Colonic mucosa (tissue), 4 donors: ENCODE data around the gene IL17REL. TPM values are rescaled to one million over a fixed set of nuclear protein-coding genes. Genes with fewer than 3 reads are reported as not detected.
"Not testable (repeated sequence)": the region's sequence is repeated elsewhere in the genome, so short reads cannot be mapped to it uniquely, and the experiment has no call there.

Experiments used
- DNase-seq: peaks from one replicate; pipeline ENCODE4 v3.0.0-alpha.2; 2020
- H3K27ac ChIP-seq: fragments of 200-600 bp; one replicate; pipeline ENCODE4 v1.8.0; 2021
- H3K27me3 ChIP-seq: fragments of 200-600 bp; one replicate; pipeline ENCODE4 v1.8.0; 2021
- H3K36me3 ChIP-seq: fragments of 200-600 bp; one replicate; pipeline ENCODE4 v1.8.0; 2021
- H3K4me1 ChIP-seq: fragments of 200-600 bp; one replicate; pipeline ENCODE4 v1.8.0; 2021; ENCODE audit warnings: mild to moderate bottlenecking
- H3K4me3 ChIP-seq: fragments of 200-600 bp; one replicate; pipeline ENCODE4 v1.8.0; 2021
- H3K9ac ChIP-seq, 2 donors: one replicate each; pipeline ENCODE4 v1.7.0; 2013; ENCODE audit warnings: control low read depth in 2 of 2, low read depth in 2 of 2, low read length in 2 of 2
- H3K9me3 ChIP-seq: fragments of 200-600 bp; one replicate; pipeline ENCODE4 v1.8.0; 2021
- CTCF ChIP-seq: fragments of 200-600 bp; IDR thresholded peaks from one replicate; pipeline ENCODE4 v1.8.0; 2022; ENCODE audit warnings: antibody characterized with exemption, mild to moderate bottlenecking
- intact Hi-C: fragments of 100-400 bp; cut with DNase I; formaldehyde crosslinking; loops from one replicate; pipeline ENCODE4 v1.14.1; 2022
- microRNA-seq: library from miRNA; unstranded; fragments of <30 nt; microRNA quantifications from one replicate; pipeline ENCODE4, GENCODE V29; 2019
- total RNA-seq, 2 donors: library from RNA; stranded (reverse); fragmentation: NEBNext Ultra II Directional in 1 of 2; extraction: Animal tissue kit (Norgen Biotek cat#: 25700) in 1 of 2; gene quantifications; one replicate each; pipeline ENCODE4 v1.2.1, GENCODE V29; 2021
- donor health status: healthy.
- donor health status: DM: no; HTN: no; CAD: no.
- donor health status: DM: no; HTN: no; CAD: no.

Gene IL17REL
- total RNA-seq, 2 donors from 2014 or later: 0.11 to 0.22 TPM

DNA sequence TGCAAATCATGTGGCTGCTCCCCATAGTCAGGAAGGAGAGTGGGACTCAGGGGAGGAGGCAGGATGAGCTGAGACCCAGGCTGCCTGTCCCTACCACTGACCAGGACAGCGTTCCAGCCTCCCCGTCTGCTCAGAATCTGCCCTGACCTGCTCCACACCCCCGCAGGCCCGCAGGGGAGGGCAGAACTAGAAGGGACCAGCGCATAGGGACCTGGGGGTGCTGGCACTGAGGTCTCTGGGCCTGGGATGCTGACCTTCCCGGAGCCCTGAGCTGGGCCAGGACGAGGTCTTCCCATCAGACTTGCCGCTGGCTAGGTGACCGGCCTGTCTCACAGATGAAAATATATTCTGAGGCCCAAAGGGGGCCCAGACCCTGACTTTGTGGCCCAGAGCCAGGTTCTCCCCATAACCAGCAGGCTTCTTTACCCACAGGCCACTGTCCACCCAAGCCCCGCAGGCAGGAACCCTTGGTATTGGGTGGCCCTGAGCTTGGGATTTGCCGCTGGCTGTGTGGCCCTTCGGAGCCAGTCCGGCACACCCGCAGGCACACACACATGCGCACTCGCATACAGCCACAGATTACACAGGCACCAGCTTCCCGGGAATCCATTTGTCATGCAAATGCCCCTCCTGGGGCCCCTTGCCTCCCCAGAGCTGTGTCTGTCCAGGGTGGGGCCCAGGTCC, 65.8 kb downstream of the IL17REL start:
- intact Hi-C loops: no loop called here
- Histone ChIP-seq H3K27ac (peak overlapping the region; percentile 99), H3K4me1 (peaks cover 10% of the 10 kb centered on the region), H3K9me3 (no peaks in the 10 kb centered on the region), H3K9ac (peak overlapping the region; percentile 93 to 95), H3K36me3 (no peaks in the 10 kb centered on the region), H3K27me3 (no peaks in the 10 kb centered on the region), H3K4me3 (no peak overlapping the region)
- peak; percentile 75 for DNase-seq
- no peak for TF ChIP-seq CTCF

GRCh38 chr22:49945042-49945794, 67.3 kb downstream of the IL17REL start:
- H3K9me3 ChIP-seq, H3K9ac ChIP-seq, DNase-seq, intact Hi-C loops, H3K36me3 ChIP-seq, H3K4me1 ChIP-seq, H3K27me3 ChIP-seq, H3K4me3 ChIP-seq: not testable (repeated sequence)
- peak overlapping the region; percentile 99 for H3K27ac ChIP-seq

Small RNA genes within 50 kb of the gene (microRNA-seq; reads per million reads assigned to microRNA genes)
- gene MIR6821: 1.7 reads per million

Other genes starting within 250 kb of the IL17REL start
- 10 to 100 TPM; 32.7 to 37.7 TPM for gene BRD1, start 184.9 kb downstream of the IL17REL start, total RNA-seq
- gene ZBED4, start 158.9 kb downstream of the IL17REL start, total RNA-seq: 10 to 100 TPM; 16.2 to 19.9 TPM
- 10 to 100 TPM; 17.8 to 43.5 TPM for gene ALG12, start 94.3 kb downstream of the IL17REL start, total RNA-seq
- gene CRELD2, start 94.1 kb downstream of the IL17REL start, total RNA-seq: 100 to 1,000 TPM in 1 of 2 donors, 10 to 100 TPM in 1; 43.6 to 133 TPM
- gene PIM3, start 52.0 kb downstream of the IL17REL start, total RNA-seq: 10 to 100 TPM; 65.6 to 74.4 TPM
- not detected for gene TTLL8, start 45.5 kb upstream of the IL17REL start, total RNA-seq
- gene MLC1, start 72.7 kb upstream of the IL17REL start, total RNA-seq: not detected
- gene MOV10L1, start 77.2 kb upstream of the IL17REL start, total RNA-seq: under 1 TPM; 0.27 to 0.50 TPM
- gene PANX2, start 158.0 kb upstream of the IL17REL start, total RNA-seq: not detected
- gene TRABD, start 173.1 kb upstream of the IL17REL start, total RNA-seq: 100 to 1,000 TPM in 1 of 2 donors, 10 to 100 TPM in 1; 43.6 to 116 TPM
- gene SELENOO, start 188.2 kb upstream of the IL17REL start, total RNA-seq: 10 to 100 TPM; 29.1 to 36.9 TPM
- 10 to 100 TPM; 19.2 to 33.4 TPM for gene TUBGCP6, start 232.3 kb upstream of the IL17REL start, total RNA-seq
- 10 to 100 TPM; 40.5 to 59.1 TPM for gene HDAC10, start 238.5 kb upstream of the IL17REL start, total RNA-seq
- gene MAPK12, start 248.9 kb upstream of the IL17REL start, total RNA-seq: 1 to 10 TPM; 2.0 to 2.6 TPM